Measurements from ENCODE around the gene LHX8.
"Not testable (repeated sequence)": the region's sequence is repeated elsewhere in the genome, so short reads cannot be mapped to it uniquely, and the experiment has no call there.

Gene LHX8

GRCh38 chr1:75132812-75133619, 1.2 kb upstream of the LHX8 start:
- DNase-seq (ENCODE audit: low spot score), result no peak

DNA sequence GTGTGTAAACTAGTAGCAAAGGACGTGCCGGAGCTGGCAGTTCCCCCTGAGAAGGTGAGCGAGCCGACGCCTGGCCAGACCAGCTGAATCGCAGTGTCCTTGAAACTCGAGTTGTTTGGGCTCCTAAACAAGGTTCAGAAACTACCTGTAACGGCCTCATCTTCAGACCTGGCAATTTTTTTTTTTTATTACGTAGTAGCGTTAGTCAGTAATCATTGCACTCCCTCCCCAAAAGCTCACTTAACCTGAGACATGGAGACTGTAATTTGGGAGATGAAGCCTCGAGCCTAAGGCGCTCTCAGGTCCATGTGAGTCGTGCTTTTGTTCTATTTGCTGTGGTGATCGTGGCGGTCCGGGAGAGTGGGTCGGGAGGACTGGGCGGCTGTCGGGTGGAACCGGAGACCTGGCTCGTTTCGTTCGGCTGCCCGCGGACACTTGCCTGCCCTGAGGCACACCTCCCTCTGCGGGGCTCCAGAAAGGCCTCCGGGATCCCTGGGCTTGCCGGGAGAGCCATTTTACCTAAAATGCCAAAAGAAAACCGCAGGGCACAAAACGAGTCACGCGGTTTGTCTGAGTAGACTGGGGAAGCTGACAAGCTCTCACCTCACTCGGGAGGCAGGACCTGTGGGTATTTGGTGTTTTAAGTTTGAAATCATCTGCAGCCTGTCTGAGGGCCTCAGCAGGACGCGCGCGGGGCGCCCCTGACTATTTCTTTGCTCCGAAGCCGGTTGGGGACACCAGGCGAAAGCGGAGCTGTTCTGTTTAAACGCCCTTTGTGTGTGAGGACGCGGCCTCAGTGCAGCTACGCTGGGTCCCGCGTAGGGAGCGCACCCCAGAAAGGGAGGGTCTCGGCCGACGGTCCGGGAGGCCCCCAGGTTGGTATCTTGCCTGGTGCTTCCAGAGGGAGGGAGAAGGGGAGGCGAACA, 722 bp downstream of the LHX8 start:
- no peak for DNase-seq (ENCODE audit: low spot score)

DNA sequence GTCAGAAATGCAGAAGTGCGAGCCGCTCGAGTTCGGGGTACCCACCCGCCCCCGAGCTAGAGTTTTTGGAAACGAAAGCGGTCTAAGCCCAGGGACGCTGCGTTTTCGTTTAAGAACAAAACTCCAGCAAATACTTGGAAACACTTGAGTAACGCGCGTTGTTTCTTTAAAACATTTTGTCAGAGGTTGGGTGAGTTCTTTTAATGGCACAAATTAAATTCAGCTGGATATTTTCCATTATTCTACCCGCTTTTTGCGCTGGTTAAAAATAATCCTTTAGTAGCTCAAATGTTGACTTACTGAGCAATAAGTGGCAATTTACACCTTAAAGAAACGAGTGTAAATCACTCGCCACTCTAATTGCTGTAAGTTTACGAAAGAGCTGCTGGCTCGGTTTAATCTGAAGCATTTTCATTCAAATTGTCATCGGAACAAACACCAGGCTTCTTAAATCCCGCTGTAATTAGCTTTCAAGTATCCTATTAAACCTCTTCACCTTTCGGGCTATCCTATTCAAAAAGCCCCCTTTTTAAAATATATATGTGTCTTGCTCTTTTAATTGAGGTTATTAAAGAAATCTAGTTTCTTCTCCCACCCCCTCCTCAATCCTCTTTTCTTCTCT, 1.5 kb downstream of the LHX8 start:
- no peak for DNase-seq (ENCODE audit: low spot score)

GRCh38 chr1:75136195-75136815, 2.1 kb downstream of the LHX8 start:
- DNase-seq (ENCODE audit: low spot score), result no peak

GRCh38 chr1:75136921-75137641, 2.9 kb downstream of the LHX8 start:
- no peak for DNase-seq (ENCODE audit: low spot score)

DNA sequence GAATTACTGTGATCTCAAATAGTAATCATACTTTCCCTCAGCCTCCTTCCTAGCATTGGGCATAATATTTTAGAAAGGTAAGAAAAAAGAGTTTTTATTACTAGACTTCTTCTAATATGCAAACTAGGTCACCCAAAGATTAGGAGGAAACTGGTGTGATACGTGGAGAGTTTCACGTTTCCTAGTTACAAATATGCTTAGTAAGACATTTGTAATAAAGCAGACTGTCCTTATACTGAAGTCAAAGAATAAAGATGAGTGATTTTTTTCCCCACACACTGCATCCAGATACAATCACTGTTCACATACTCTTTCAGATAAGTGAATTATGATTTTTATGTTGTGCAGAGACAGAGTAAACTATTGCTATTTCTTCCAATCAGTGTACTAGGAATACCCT, 17.9 kb downstream of the LHX8 start:
- DNase-seq (ENCODE audit: low spot score), result no peak

GRCh38 chr1:75159154-75159553, 25.0 kb downstream of the LHX8 start:
- no peak for DNase-seq (ENCODE audit: low spot score)

DNA sequence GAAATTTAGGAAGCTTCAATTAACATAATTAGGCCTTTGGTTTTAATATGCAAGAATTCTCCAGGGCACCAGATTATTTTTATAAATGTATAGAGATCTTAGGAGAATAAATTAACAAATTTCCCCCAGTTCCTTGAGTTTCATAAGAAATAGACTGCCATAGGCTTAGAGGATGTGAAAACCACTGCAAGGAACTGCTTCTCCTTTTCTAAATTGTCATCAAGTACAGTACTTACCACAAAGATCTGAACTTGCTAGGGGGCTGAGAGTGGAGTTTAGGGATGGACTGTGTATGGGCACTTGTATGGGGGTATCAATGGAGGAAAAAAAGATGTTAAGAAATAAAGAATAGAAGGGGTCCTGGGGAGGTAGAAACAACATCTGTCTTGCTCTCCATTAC, 31.1 kb downstream of the LHX8 start:
- DNase-seq (ENCODE audit: low spot score), result no peak

GRCh38 chr1:75166821-75167220, 32.6 kb downstream of the LHX8 start:
- DNase-seq (ENCODE audit: low spot score), result no peak

GRCh38 chr1:75170011-75170410, 35.8 kb downstream of the LHX8 start:
- DNase-seq (ENCODE audit: low spot score), result no peak

DNA sequence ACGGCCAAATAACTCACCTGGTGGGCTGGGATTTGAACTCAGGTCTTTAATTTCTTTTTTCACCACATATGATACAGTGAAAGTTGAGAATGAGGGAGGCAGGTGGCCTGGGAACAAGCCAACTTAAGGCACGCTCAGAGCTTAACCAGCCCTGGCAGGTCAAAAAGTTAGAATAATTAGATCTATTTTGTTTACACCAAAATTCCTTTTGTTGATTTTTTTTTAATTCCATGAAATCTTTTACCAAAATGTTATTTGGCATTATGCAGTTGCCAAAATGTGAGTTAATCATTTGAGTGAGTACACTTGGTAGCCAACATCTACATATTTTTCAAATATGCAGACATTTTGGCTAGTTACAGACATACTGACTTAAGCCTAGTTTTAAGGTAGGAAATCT, 36.8 kb downstream of the LHX8 start:
- DNase-seq (ENCODE audit: low spot score), result no peak

- no peak for DNase-seq (ENCODE audit: low spot score)
Observed at GRCh38 chr1:75171876-75172275, 37.7 kb downstream of the LHX8 start.

DNA sequence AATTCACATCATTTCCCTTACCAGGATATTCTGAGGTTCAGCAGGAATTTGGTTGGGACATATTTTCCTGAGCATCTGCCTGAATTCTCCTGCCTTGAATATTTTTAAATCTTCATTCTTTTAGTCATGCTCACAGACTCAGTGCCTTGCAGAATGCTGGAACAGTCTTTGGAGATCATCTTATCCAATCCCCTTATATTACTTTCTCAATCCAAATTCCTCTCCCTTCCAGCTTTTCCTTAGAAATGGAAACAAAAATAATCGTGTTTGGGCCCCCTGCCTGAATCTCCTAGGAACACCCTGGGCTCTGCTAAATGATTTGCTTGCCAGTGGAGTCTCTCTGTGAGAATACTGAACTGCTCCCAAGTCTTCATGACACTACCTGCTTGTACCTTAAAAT, 38.4 kb downstream of the LHX8 start:
- DNase-seq (ENCODE audit: low spot score), result no peak

DNA sequence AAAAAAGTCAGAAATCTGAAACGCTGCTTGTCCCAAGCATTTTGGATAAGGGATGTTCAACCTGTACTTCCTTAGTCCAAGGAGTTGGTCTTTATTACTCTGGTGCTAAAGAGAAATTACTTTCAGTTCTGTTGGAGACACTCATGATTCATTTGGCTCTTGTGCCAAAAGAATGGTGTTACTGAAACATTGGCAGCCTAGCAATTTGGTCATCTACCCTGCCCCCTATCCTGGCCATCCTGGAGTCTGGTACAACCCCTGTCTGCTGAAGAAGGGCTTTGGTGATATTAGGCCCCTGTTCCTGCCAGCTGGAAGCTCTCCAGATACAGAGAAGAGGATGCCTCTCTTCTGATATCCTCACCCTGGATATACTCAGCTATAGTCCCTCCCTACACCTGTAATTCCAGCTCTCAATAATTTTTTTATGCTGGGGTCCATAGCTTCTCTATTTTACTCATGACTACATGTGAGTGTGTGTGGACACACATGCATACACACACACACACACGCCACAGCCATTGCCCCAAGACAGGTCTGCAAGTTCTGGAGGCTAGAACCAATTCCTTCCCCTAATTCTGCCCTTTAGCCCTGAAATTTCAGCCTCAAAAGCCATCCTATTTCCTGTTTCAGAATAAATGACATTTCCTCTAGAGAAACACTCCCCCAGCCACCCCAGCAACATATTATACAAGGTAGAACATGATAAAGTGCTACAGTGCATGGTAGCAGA, 40.0 kb downstream of the LHX8 start:
- no peak for DNase-seq (ENCODE audit: low spot score)

- not testable (repeated sequence) for DNase-seq (ENCODE audit: low spot score)
Observed at GRCh38 chr1:75181214-75181955, 47.2 kb downstream of the LHX8 start.

DNA sequence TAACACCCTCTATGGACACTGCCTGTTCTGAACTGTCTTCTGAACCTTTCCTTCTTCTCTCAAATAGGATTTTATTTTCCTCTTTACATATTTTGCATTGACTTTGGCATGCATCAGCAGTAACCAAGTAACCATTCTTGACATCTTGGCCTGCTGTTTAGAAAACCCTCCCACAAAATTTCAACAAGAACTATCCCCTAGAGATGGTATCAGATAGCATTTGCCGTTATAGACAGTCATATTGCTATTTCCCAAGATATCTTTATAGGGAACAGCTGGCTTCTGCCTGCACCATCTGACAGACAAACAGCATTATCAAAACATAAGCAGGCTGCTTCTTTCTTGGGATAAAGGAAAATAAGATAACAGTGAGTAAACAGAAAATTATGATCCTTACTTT, 54.7 kb downstream of the LHX8 start:
- DNase-seq (ENCODE audit: low spot score), result no peak

- no peak for DNase-seq (ENCODE audit: low spot score)
Observed at GRCh38 chr1:75198163-75198562, 64.0 kb downstream of the LHX8 start.

GRCh38 chr1:75198761-75199160, 64.6 kb downstream of the LHX8 start:
- no peak for DNase-seq (ENCODE audit: low spot score)

- no peak for DNase-seq (ENCODE audit: low spot score)
Observed at GRCh38 chr1:75202751-75203150, 68.6 kb downstream of the LHX8 start.
